Activated CD8-positive, alpha-beta memory T cell treated with anti-CD3 and anti-CD28 coated beads, Interleukin-2, amount 50 U/mL, for 1 hour (primary cell): ENCODE results near the gene IGFL1.
"Not testable (repeated sequence)": the region's sequence is repeated elsewhere in the genome, so short reads cannot be mapped to it uniquely, and the experiment has no call there.

Experiments used
- DNase-seq: peaks from one replicate; pipeline ENCODE4 v3.0.0-alpha.2; 2020; ENCODE audit errors: extremely low read depth

The IGFL1 gene

DNA sequence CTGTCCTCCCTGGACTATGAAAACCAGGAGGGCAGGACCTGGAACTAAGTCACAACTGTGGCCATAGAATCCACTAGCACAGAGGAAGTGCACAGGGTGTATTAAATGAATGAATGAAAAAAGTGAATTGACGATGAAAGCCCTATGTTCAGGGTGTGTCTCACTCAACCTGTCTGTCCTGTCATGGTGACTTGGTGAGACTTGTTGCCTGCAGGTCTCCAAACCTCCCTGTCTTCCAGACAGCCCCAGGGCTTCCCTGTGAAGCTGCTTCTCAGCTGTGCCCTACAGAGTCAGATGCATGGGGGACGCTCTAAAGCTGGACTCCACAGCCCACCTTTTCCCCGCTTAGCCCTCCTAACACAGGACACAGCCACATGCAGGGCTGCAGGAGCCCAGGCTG lies 4.8 kb upstream of the IGFL1 start:
- DNase-seq: no peak

DNA sequence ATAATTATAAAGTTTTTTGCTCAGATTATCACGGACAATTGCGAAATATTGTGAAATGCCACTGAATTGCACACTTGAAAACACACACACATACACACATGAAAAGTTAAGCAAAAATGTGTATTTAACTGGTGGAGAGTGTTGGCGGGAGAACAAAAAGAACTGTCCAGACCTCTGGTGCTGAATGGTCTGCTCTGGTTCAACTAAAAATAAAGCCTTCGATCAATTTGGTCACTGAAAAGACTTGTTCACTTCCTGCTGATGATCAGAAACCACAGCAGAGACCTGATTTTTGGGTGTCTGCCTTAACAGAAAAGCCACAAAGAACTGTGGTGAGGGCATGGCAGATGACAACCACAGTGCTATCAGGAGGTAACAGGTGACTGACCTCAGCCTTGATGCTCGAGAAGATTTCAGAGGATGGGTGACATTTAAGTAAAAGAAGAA lies 4.0 kb upstream of the IGFL1 start:
- DNase-seq: no peak

DNA sequence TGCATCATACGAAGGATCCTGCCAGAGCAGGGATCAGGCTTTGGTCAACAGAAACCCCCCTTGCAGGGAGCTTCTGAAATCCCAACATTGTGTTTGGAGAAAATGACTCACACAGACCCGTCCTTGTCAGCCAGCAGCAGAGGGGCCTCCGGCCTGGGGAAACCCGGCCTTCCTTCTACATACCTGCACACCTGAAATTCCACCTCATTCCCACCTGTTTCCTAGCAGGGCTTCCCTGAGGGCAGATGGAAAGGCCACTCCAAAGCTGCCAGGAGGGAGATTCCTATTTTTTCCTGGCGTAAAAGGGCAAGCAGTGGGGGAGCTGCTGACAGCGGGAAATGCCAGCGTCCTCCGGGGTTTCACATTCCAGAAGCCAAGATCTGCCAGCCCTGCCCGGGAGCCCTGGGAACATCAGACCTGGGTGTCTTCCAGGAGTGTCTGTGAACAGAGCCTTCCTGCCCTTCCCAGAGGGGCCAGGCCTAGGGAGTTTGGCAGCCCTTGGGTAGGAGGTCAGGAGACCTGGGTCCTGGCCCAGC lies 3.0 kb upstream of the IGFL1 start:
- DNase-seq: no peak

- DNase-seq: no peak
Observed at GRCh38 chr19:46232029-46232428, 2.5 kb downstream of the IGFL1 start.

DNA sequence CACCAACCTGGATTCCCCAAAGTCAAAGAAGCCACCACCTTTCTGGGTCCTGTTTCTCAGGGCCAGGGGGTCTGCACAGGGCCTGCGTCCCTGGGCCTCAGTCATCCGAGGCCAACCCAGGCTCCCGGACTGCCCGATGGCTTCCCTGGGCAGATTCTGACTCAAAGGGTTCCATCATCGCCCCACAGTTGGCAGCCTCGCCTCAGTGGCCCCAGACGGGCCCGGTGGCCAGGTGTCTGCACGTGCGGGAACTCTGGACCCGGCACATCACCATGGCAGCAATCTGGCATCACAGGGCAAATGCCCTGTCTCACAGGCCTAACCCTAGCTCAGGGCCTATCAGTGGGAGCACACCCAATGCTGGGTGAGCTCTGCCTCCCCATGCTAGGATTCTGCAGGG lies 2.9 kb downstream of the IGFL1 start:
- no peak for DNase-seq

- no peak for DNase-seq
Observed at GRCh38 chr19:46232938-46233621, 3.5 kb downstream of the IGFL1 start.

- DNase-seq: not testable (repeated sequence)
Observed at GRCh38 chr19:46233871-46234270, 4.3 kb downstream of the IGFL1 start.

DNA sequence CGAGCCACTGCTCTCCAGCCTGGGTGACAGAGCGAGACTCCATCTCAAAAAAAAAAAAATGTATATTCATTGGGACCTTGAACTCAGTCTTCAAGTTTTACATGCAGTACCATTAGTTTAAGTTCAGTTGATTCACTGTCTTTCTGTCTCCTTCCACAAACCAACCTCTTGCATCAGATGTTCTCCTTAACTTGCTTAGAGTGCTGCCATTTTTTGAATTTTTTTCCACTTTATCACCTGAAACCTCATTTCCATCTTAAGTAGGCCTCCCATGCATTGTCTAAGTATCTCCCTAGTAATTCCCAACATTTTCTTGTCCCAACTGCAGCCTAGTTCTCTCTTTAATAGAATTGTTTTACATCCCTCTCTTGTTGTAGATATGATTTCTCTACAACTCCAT lies 8.6 kb downstream of the IGFL1 start:
- not testable (repeated sequence) for DNase-seq

- DNase-seq: no peak
Observed at GRCh38 chr19:46239193-46240024, 9.9 kb downstream of the IGFL1 start.

GRCh38 chr19:46240693-46241092 lies 11.2 kb downstream of the IGFL1 start:
- DNase-seq: no peak

DNA sequence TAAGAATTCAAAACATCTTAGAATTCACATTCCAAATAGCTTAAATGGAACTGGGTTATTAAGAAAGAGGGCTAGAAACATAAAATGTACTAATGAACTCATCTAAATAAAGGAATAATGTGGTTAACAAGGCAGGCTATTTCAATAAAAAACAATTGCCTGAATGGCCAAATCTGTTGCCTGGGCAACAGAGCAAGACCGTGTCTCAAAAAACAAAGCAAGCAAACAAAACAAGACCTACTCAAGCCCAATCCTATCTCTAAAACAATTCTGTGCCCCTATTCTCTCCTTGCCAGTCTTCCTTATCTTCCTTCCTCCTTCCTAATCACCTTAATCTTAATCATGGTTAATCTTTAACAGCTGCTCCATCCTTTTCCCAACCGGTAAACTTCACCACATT lies 12.1 kb downstream of the IGFL1 start:
- no peak for DNase-seq

DNA sequence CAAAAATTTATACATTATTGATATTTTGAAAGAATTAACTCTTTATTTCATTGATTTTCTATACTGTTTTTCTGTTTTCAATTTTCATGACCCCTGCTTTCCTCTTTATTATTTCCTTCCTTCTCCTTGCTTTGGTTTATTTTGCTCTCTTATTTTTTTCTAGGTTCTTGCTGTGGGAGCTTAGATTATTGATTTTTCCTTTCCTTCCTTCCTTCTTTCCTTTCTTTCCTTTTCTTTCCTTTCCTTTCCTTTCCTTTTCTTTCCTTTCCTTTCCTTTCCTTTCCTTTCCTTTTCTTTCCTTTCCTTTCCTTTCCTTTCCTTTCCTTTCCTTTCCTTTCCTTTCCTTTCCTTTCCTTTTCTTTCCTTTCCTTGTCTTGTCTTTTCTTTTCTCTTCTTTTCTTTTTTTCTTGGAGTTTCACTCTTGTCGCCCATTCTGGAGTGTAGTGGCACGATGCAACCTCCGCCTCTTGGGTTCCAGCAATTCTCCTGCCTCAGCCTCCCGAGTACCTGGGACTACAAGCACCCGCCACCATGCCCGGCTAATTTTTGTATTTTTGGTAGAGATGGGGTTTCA lies 13.6 kb downstream of the IGFL1 start:
- DNase-seq: not testable (repeated sequence)

- no peak for DNase-seq
Observed at GRCh38 chr19:46250076-46250735, 20.7 kb downstream of the IGFL1 start.

- no peak for DNase-seq
Observed at GRCh38 chr19:46251416-46251815, 21.9 kb downstream of the IGFL1 start.

DNA sequence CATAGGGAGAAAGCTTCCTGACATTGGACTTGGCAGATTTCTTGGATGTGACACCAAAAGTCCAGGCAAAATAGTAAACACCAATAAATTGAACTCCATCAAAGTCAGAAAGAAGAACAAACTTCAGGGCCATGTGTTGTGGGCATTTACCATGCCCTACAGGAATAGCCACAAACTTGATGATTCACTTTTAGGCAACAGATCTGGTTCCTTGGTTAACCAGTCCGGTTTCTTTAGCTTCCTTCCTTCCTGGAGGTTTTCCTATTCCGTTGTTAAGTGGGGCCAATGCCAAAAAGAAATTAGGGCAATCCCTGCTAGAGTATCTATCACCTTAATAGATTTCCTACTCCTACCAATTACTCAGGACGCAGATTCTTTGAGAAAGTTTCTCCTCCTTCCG lies 25.2 kb downstream of the IGFL1 start:
- DNase-seq: no peak

DNA sequence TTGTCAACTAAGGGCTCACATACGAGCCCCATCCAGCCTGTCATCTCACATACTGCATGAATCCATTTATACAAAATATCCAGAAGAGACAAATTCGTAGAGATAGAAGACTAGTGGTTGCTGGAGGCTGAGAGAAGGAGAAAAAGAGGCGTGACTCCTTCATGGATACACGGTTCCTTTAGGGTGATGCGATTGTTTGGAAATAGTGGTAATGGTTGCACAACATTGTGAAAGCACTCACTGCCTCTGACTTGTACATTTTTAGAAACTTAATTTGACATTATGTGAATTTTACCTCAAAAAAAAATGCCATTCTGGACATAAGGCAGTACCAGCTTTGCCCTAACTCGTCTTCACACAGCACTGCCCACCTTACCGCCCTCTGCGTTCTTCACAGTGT lies 27.3 kb downstream of the IGFL1 start:
- DNase-seq: no peak

GRCh38 chr19:46261501-46261900 lies 32.0 kb downstream of the IGFL1 start:
- not testable (repeated sequence) for DNase-seq

- DNase-seq: peak; percentile 21
Observed at GRCh38 chr19:46262684-46263296, 33.2 kb downstream of the IGFL1 start.

DNA sequence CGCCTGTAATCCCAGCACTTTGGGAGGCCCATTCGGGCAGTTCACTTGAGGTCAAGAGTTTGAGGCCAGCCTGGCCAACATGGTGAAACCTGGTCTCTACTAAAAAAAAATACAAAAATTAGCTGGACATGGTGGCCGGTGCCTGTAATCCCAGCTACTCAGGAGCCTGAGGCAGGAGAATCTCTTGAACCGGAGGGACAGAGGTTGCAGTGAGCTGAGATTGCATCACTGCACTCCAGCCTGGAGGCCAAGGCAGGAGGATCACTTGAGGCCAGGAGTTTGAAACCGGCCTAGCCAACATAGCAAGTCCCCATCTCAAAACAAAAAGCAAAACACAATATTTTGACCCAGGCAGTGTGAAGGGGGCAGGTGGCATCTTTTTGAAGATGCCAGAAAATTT lies 35.3 kb downstream of the IGFL1 start:
- DNase-seq: not testable (repeated sequence)

DNA sequence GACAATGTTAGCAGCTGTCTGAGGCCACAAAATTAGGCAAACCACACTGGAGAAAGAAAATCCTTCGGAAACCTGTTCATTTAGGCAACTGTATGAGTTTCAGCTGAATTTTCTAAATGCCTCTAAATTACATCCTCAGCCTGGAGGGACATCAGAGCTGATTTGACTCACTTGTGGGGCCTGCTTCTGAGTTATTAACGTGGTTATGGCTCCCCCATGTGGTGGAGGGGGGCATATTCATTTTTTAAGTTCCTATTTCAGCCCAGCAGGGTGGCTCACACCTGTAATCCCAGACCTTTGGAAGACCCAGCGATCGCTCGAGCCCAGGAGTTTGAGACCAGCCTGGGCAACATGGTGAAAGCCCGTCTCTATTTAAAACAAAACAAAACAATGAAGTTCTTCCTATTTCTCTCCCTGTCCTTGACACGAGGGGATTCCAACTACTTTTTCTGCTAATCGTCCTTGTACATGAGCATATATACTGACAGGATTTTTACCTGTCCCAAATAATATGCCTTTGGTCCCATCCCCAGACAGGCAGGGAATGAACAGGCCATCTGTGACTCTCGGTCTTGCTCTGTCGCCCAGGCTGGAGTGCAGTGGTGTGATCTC lies 35.8 kb downstream of the IGFL1 start:
- peak; percentile 39 for DNase-seq

DNA sequence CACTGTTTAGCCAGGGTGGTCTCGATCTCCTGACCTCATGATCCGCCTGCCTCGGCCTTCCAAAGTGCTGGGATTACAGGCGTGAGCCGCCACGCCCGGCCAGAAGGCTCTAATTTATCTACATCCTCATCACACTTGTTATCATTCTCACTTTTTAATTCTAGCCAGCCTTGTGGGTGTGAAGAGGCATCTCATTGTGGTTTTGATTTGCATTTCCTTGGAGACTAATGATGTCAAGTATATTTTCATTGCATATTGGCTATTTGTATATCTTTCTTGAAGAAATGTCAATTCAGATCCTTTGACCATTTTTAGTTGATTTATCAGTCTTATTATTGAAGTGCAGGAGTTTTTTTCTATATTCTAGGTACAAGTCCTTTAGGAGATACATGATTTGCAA lies 39.6 kb downstream of the IGFL1 start:
- no peak for DNase-seq
